ENCODE data around the gene S100A5.
"Not testable (repeated sequence)": the region's sequence is repeated elsewhere in the genome, so short reads cannot be mapped to it uniquely, and the experiment has no call there.

Gene S100A5

GRCh38 chr1:153520818-153521476 lies 19.8 kb downstream of the S100A5 start:
- H3K4me2 ChIP-seq (ENCODE audit: low read length): no peak overlapping the region
- H3K9me2 ChIP-seq (replicated peaks; ENCODE audit: control insufficient read depth, low read length): no peaks in the 10 kb centered on the region
- H3K36me3 ChIP-seq (ENCODE audit: control insufficient read depth, low read length): no peaks in the 10 kb centered on the region
- H3K79me2 ChIP-seq (ENCODE audit: control insufficient read depth, low read length): no peaks in the 10 kb centered on the region
- TF ChIP-seq EZH2phosphoT487 (IDR thresholded peaks at IDR 0.05; ENCODE audit: borderline replicate concordance, low read length) (no peak), CTCF (IDR thresholded peaks at IDR 0.05; ENCODE audit: low read depth, low read length, poor library complexity, severe bottlenecking) (no peak)
- H3K27me3 ChIP-seq (ENCODE audit: control insufficient read depth, low read length): peaks cover 11% of the 10 kb centered on the region; the same call in 1 of the 2 replicates
- no peaks in the 10 kb centered on the region for H3K9me3 ChIP-seq (ENCODE audit: control insufficient read depth, insufficient read depth, low read length)
- no peak overlapping the region for H3K4me3 ChIP-seq (ENCODE audit: low read length)
- no peaks in the 10 kb centered on the region for H4K20me1 ChIP-seq (ENCODE audit: control insufficient read depth, insufficient read depth, low read depth, low read length)
- H3K27ac ChIP-seq (ENCODE audit: low read depth, low read length): no peak overlapping the region
- no peaks in the 10 kb centered on the region for H3F3A ChIP-seq (ENCODE audit: control insufficient read depth, insufficient read depth)
- no peaks in the 10 kb centered on the region for H3K4me1 ChIP-seq (ENCODE audit: control insufficient read depth, low read length)

GRCh38 chr1:153520137-153520691 lies 20.5 kb downstream of the S100A5 start:
- H4K20me1 ChIP-seq (ENCODE audit: control insufficient read depth, insufficient read depth, low read depth, low read length); H3K36me3 ChIP-seq (ENCODE audit: control insufficient read depth, low read length); H3K9me2 ChIP-seq (replicated peaks; ENCODE audit: control insufficient read depth, low read length); H3K79me2 ChIP-seq (ENCODE audit: control insufficient read depth, low read length); H3K9me3 ChIP-seq (ENCODE audit: control insufficient read depth, insufficient read depth, low read length); H3K27me3 ChIP-seq (ENCODE audit: control insufficient read depth, low read length); H3K4me2 ChIP-seq (ENCODE audit: low read length); H3F3A ChIP-seq (ENCODE audit: control insufficient read depth, insufficient read depth); H3K27ac ChIP-seq (ENCODE audit: low read depth, low read length); H3K4me3 ChIP-seq (ENCODE audit: low read length); H3K4me1 ChIP-seq (ENCODE audit: control insufficient read depth, low read length): not testable (repeated sequence)

- Histone ChIP-seq H3K36me3 (ENCODE audit: control insufficient read depth, low read length) (no peaks in the 10 kb centered on the region), H3K4me3 (ENCODE audit: low read length) (no peak overlapping the region), H3K27ac (ENCODE audit: low read depth, low read length) (no peak overlapping the region), H3F3A (ENCODE audit: control insufficient read depth, insufficient read depth) (no peaks in the 10 kb centered on the region), H3K9me2 (replicated peaks; ENCODE audit: control insufficient read depth, low read length) (no peaks in the 10 kb centered on the region), H4K20me1 (ENCODE audit: control insufficient read depth, insufficient read depth, low read depth, low read length) (no peaks in the 10 kb centered on the region), H3K27me3 (ENCODE audit: control insufficient read depth, low read length) (0 out of 2 replicates have a peak, but pooled peaks cover 3% of the 10 kb centered on the region), H3K9me3 (ENCODE audit: control insufficient read depth, insufficient read depth, low read length) (no peaks in the 10 kb centered on the region), H3K79me2 (ENCODE audit: control insufficient read depth, low read length) (no peaks in the 10 kb centered on the region), H3K4me1 (ENCODE audit: control insufficient read depth, low read length) (no peaks in the 10 kb centered on the region), H3K4me2 (ENCODE audit: low read length) (no peak overlapping the region)
- TF ChIP-seq CTCF (IDR thresholded peaks at IDR 0.05; ENCODE audit: low read depth, low read length, poor library complexity, severe bottlenecking) (no peak), EZH2phosphoT487 (IDR thresholded peaks at IDR 0.05; ENCODE audit: borderline replicate concordance, low read length) (no peak)
Measured at GRCh38 chr1:153519242-153519641, 21.5 kb downstream of the S100A5 start.

Data from DOHH2 (cell line).